SK-N-SH treated with all-trans-retinoic acid at 6 μM for 48 hours (cell line): ENCODE results near the gene MTF1.

Experiments
- ESRRG ChIP-seq: fragments of 250-450 bp; sonication (Bioruptor Pico); IDR thresholded peaks from 2 replicates; pipeline ENCODE4 v1.6.1; 2021; ENCODE audit warnings: mild to moderate bottlenecking
- ISL1 ChIP-seq: fragments of 250-450 bp; sonication (Bioruptor Pico); IDR thresholded peaks from 2 replicates; pipeline ENCODE4 v2.1.2; 2022; ENCODE audit warnings: mild to moderate bottlenecking, moderate library complexity
- PPARA ChIP-seq: fragments of 250-450 bp; sonication (Bioruptor Pico); IDR thresholded peaks from 2 replicates; pipeline ENCODE4 v1.5.0; 2020; ENCODE audit warnings: mild to moderate bottlenecking, borderline replicate concordance
- ZFP30 ChIP-seq: fragments of 450-650 bp; formaldehyde crosslinking; IDR thresholded peaks from 2 replicates; pipeline ENCODE4 v1.5.0; 2022; ENCODE audit warnings: mild to moderate bottlenecking, moderate library complexity

- TF ChIP-seq ZFP30 (CRISPR knock-in tag) (no peak), ISL1 (CRISPR knock-in tag) (no peak), ESRRG (no peak), PPARA (CRISPR knock-in tag) (no peak)
Measured at GRCh38 chr1:37872692-37873091, 13.3 kb upstream of the MTF1 start.
